NCI-H524 treated with DMSO at 0.1 percent for 48 hours (cell line): ENCODE data around the gene ATXN7.

Source experiments
- DNase-seq: peaks from one replicate; lab custom pipeline; 2025; lab: John Stamatoyannopoulos, UW

ATXN7 gene

GRCh38 chr3:63934041-63934866, 70.6 kb downstream of the ATXN7 start:
- DNase-seq, result no peak

- no peak for DNase-seq
These were observed 73.3 kb downstream of the ATXN7 start for GRCh38 chr3:63936925-63937324.

GRCh38 chr3:63937661-63938651, 74.3 kb downstream of the ATXN7 start:
- peak; percentile 47 for DNase-seq

GRCh38 chr3:63940389-63940757, 76.7 kb downstream of the ATXN7 start:
- DNase-seq, result no peak

- DNase-seq, result no peak
These were observed 78.9 kb downstream of the ATXN7 start for GRCh38 chr3:63942528-63942927.

- DNase-seq, result no peak
These were observed 80.0 kb downstream of the ATXN7 start for GRCh38 chr3:63943678-63944077.

GRCh38 chr3:63945558-63946096, 82.0 kb downstream of the ATXN7 start:
- DNase-seq, result no peak

GRCh38 chr3:63946753-63947152, 83.1 kb downstream of the ATXN7 start:
- no peak for DNase-seq

GRCh38 chr3:63947594-63947993, 83.9 kb downstream of the ATXN7 start:
- no peak for DNase-seq

- DNase-seq, result no peak
These were observed 85.3 kb downstream of the ATXN7 start for GRCh38 chr3:63949005-63949404.

GRCh38 chr3:63950698-63951097, 87.0 kb downstream of the ATXN7 start:
- DNase-seq, result no peak

GRCh38 chr3:63951492-63952247, 88.0 kb downstream of the ATXN7 start:
- DNase-seq, result no peak

- DNase-seq, result no peak
These were observed 88.6 kb downstream of the ATXN7 start for GRCh38 chr3:63952248-63952594.

GRCh38 chr3:63954182-63954581, 90.5 kb downstream of the ATXN7 start:
- no peak for DNase-seq

GRCh38 chr3:63955036-63955650, 91.5 kb downstream of the ATXN7 start:
- DNase-seq, result no peak

GRCh38 chr3:63955830-63956545, 92.3 kb downstream of the ATXN7 start:
- no peak for DNase-seq

GRCh38 chr3:63959146-63959545, 95.5 kb downstream of the ATXN7 start:
- DNase-seq, result no peak

- DNase-seq, result no peak
These were observed 96.5 kb downstream of the ATXN7 start for GRCh38 chr3:63960048-63960711.

- no peak for DNase-seq
These were observed 98.2 kb downstream of the ATXN7 start for GRCh38 chr3:63961891-63962290.

GRCh38 chr3:63963496-63963895, 99.8 kb downstream of the ATXN7 start:
- DNase-seq, result no peak
